ENCODE measurements around the gene GRIK3.

The GRIK3 gene

GRCh38 chr1:36992139-36992943 lies 42.0 kb downstream of the GRIK3 start:
- H3K4me1 ChIP-seq (ENCODE audit: control insufficient read depth, insufficient read depth, low read length), result no peaks in the 10 kb centered on the region
- no peak overlapping the region for H3K4me3 ChIP-seq (ENCODE audit: low read length in 2 of 2)

GRCh38 chr1:36991551-36991950 lies 42.8 kb downstream of the GRIK3 start:
- H3K9me3 ChIP-seq (ENCODE audit: control insufficient read depth in 2 of 2, low read length in 2 of 2), result no peaks in the 10 kb centered on the region
- H3K4me1 ChIP-seq (ENCODE audit: control insufficient read depth, insufficient read depth, low read length), result no peaks in the 10 kb centered on the region
- no peak overlapping the region for H3K9ac ChIP-seq (ENCODE audit: low read length in 2 of 2)
- no peaks in the 10 kb centered on the region for H3K36me3 ChIP-seq (ENCODE audit: control insufficient read depth in 2 of 2, insufficient read depth in 2 of 2, low read length in 2 of 2)
- no peak overlapping the region for H3K4me3 ChIP-seq (ENCODE audit: low read length in 2 of 2)
- no peak overlapping the region for H3K27ac ChIP-seq (ENCODE audit: low read length)
- peaks cover 0 to 18% of the 10 kb centered on the region in 2 donors for H3K27me3 ChIP-seq (ENCODE audit: control insufficient read depth in 1 of 2, insufficient read depth in 2 of 2, low read length in 2 of 2)

More at GRCh38 chr1:36992139-36992943, 42.0 kb downstream of the GRIK3 start:
- no peak overlapping the region for H3K9ac ChIP-seq (ENCODE audit: low read length in 2 of 2)
- H3K36me3 ChIP-seq (ENCODE audit: control insufficient read depth in 2 of 2, insufficient read depth in 2 of 2, low read length in 2 of 2), result no peaks in the 10 kb centered on the region
- no peak overlapping the region for H3K27ac ChIP-seq (ENCODE audit: low read length)
- H3K27me3 ChIP-seq (ENCODE audit: control insufficient read depth in 1 of 2, insufficient read depth in 2 of 2, low read length in 2 of 2), result peaks cover 0 to 20% of the 10 kb centered on the region in 2 donors
- no peaks in the 10 kb centered on the region for H3K9me3 ChIP-seq (ENCODE audit: control insufficient read depth in 2 of 2, low read length in 2 of 2)

GRCh38 chr1:36990928-36991327 lies 43.4 kb downstream of the GRIK3 start:
- no peaks in the 10 kb centered on the region for H3K4me1 ChIP-seq (ENCODE audit: control insufficient read depth, insufficient read depth, low read length)
- H3K36me3 ChIP-seq (ENCODE audit: control insufficient read depth in 2 of 2, insufficient read depth in 2 of 2, low read length in 2 of 2), result no peaks in the 10 kb centered on the region
- H3K9ac ChIP-seq (ENCODE audit: low read length in 2 of 2), result no peak overlapping the region
- no peak overlapping the region for H3K4me3 ChIP-seq (ENCODE audit: low read length in 2 of 2)
- H3K27ac ChIP-seq (ENCODE audit: low read length), result no peak overlapping the region
- no peaks in the 10 kb centered on the region for H3K9me3 ChIP-seq (ENCODE audit: control insufficient read depth in 2 of 2, low read length in 2 of 2)
- peaks cover 0 to 18% of the 10 kb centered on the region in 2 donors for H3K27me3 ChIP-seq (ENCODE audit: control insufficient read depth in 1 of 2, insufficient read depth in 2 of 2, low read length in 2 of 2)

- no peak overlapping the region for H3K4me3 ChIP-seq (ENCODE audit: low read length in 2 of 2)
- no peak overlapping the region for H3K27ac ChIP-seq (ENCODE audit: low read length)
These were observed 45.1 kb downstream of the GRIK3 start for GRCh38 chr1:36989241-36989640.

GRCh38 chr1:36988741-36989193 lies 45.5 kb downstream of the GRIK3 start:
- H3K9ac ChIP-seq (ENCODE audit: low read length in 2 of 2), result no peak overlapping the region
- peaks cover 0 to 19% of the 10 kb centered on the region in 2 donors for H3K27me3 ChIP-seq (ENCODE audit: control insufficient read depth in 1 of 2, insufficient read depth in 2 of 2, low read length in 2 of 2)
- H3K36me3 ChIP-seq (ENCODE audit: control insufficient read depth in 2 of 2, insufficient read depth in 2 of 2, low read length in 2 of 2), result no peaks in the 10 kb centered on the region
- H3K9me3 ChIP-seq (ENCODE audit: control insufficient read depth in 2 of 2, low read length in 2 of 2), result no peaks in the 10 kb centered on the region
- H3K4me3 ChIP-seq (ENCODE audit: low read length in 2 of 2), result no peak overlapping the region
- H3K27ac ChIP-seq (ENCODE audit: low read length), result no peak overlapping the region
- no peaks in the 10 kb centered on the region for H3K4me1 ChIP-seq (ENCODE audit: control insufficient read depth, insufficient read depth, low read length)

More at GRCh38 chr1:36989241-36989640, 45.1 kb downstream of the GRIK3 start:
- Histone ChIP-seq H3K36me3 (ENCODE audit: control insufficient read depth in 2 of 2, insufficient read depth in 2 of 2, low read length in 2 of 2) (no peaks in the 10 kb centered on the region), H3K27me3 (ENCODE audit: control insufficient read depth in 1 of 2, insufficient read depth in 2 of 2, low read length in 2 of 2) (peaks cover 0 to 17% of the 10 kb centered on the region in 2 donors), H3K4me1 (ENCODE audit: control insufficient read depth, insufficient read depth, low read length) (no peaks in the 10 kb centered on the region), H3K9ac (ENCODE audit: low read length in 2 of 2) (no peak overlapping the region), H3K9me3 (ENCODE audit: control insufficient read depth in 2 of 2, low read length in 2 of 2) (no peaks in the 10 kb centered on the region)

- H3K27ac ChIP-seq (ENCODE audit: low read length), result no peak overlapping the region
- H3K9ac ChIP-seq (ENCODE audit: low read length in 2 of 2), result no peak overlapping the region
- H3K27me3 ChIP-seq (ENCODE audit: control insufficient read depth in 1 of 2, insufficient read depth in 2 of 2, low read length in 2 of 2), result peaks cover 0 to 19% of the 10 kb centered on the region in 2 donors
- H3K36me3 ChIP-seq (ENCODE audit: control insufficient read depth in 2 of 2, insufficient read depth in 2 of 2, low read length in 2 of 2), result no peaks in the 10 kb centered on the region
- no peaks in the 10 kb centered on the region for H3K9me3 ChIP-seq (ENCODE audit: control insufficient read depth in 2 of 2, low read length in 2 of 2)
- no peak overlapping the region for H3K4me3 ChIP-seq (ENCODE audit: low read length in 2 of 2)
- no peaks in the 10 kb centered on the region for H3K4me1 ChIP-seq (ENCODE audit: control insufficient read depth, insufficient read depth, low read length)
These were observed 46.0 kb downstream of the GRIK3 start for GRCh38 chr1:36988321-36988720.

GRCh38 chr1:36987276-36987675 lies 47.0 kb downstream of the GRIK3 start:
- Histone ChIP-seq H3K27ac (ENCODE audit: low read length) (no peak overlapping the region), H3K9ac (ENCODE audit: low read length in 2 of 2) (no peak overlapping the region), H3K4me1 (ENCODE audit: control insufficient read depth, insufficient read depth, low read length) (no peaks in the 10 kb centered on the region), H3K27me3 (ENCODE audit: control insufficient read depth in 1 of 2, insufficient read depth in 2 of 2, low read length in 2 of 2) (peaks cover 0 to 16% of the 10 kb centered on the region in 2 donors), H3K9me3 (ENCODE audit: control insufficient read depth in 2 of 2, low read length in 2 of 2) (no peaks in the 10 kb centered on the region), H3K4me3 (ENCODE audit: low read length in 2 of 2) (no peak overlapping the region), H3K36me3 (ENCODE audit: control insufficient read depth in 2 of 2, insufficient read depth in 2 of 2, low read length in 2 of 2) (no peaks in the 10 kb centered on the region)

GRCh38 chr1:36986241-36986985 lies 47.9 kb downstream of the GRIK3 start:
- Histone ChIP-seq H3K36me3 (ENCODE audit: control insufficient read depth in 2 of 2, insufficient read depth in 2 of 2, low read length in 2 of 2) (no peaks in the 10 kb centered on the region), H3K9me3 (ENCODE audit: control insufficient read depth in 2 of 2, low read length in 2 of 2) (no peaks in the 10 kb centered on the region), H3K27me3 (ENCODE audit: control insufficient read depth in 1 of 2, insufficient read depth in 2 of 2, low read length in 2 of 2) (peaks cover 4 to 11% of the 10 kb centered on the region in 2 donors), H3K27ac (ENCODE audit: low read length) (no peak overlapping the region), H3K9ac (ENCODE audit: low read length in 2 of 2) (no peak overlapping the region), H3K4me3 (ENCODE audit: low read length in 2 of 2) (no peak overlapping the region), H3K4me1 (ENCODE audit: control insufficient read depth, insufficient read depth, low read length) (no peaks in the 10 kb centered on the region)

GRCh38 chr1:36984675-36985074 lies 49.6 kb downstream of the GRIK3 start:
- H3K4me1 ChIP-seq (ENCODE audit: control insufficient read depth, insufficient read depth, low read length), result no peaks in the 10 kb centered on the region
- H3K27me3 ChIP-seq (ENCODE audit: control insufficient read depth in 1 of 2, insufficient read depth in 2 of 2, low read length in 2 of 2), result peaks cover 9 to 10% of the 10 kb centered on the region in 2 donors
- H3K9me3 ChIP-seq (ENCODE audit: control insufficient read depth in 2 of 2, low read length in 2 of 2), result no peaks in the 10 kb centered on the region
- H3K9ac ChIP-seq (ENCODE audit: low read length in 2 of 2), result no peak overlapping the region
- H3K4me3 ChIP-seq (ENCODE audit: low read length in 2 of 2), result no peak overlapping the region
- H3K36me3 ChIP-seq (ENCODE audit: control insufficient read depth in 2 of 2, insufficient read depth in 2 of 2, low read length in 2 of 2), result no peaks in the 10 kb centered on the region
- no peak overlapping the region for H3K27ac ChIP-seq (ENCODE audit: low read length)

- Histone ChIP-seq H3K9ac (ENCODE audit: low read length in 2 of 2) (no peak overlapping the region), H3K4me3 (ENCODE audit: low read length in 2 of 2) (no peak overlapping the region), H3K27me3 (ENCODE audit: control insufficient read depth in 1 of 2, insufficient read depth in 2 of 2, low read length in 2 of 2) (peaks cover 9 to 11% of the 10 kb centered on the region in 2 donors), H3K9me3 (ENCODE audit: control insufficient read depth in 2 of 2, low read length in 2 of 2) (no peaks in the 10 kb centered on the region), H3K27ac (ENCODE audit: low read length) (no peak overlapping the region), H3K4me1 (ENCODE audit: control insufficient read depth, insufficient read depth, low read length) (no peaks in the 10 kb centered on the region), H3K36me3 (ENCODE audit: control insufficient read depth in 2 of 2, insufficient read depth in 2 of 2, low read length in 2 of 2) (no peaks in the 10 kb centered on the region)
These were observed 50.3 kb downstream of the GRIK3 start for GRCh38 chr1:36984026-36984425.
